ENCODE results near the gene KRTAP4-4.
"Not testable (repeated sequence)": the region's sequence is repeated elsewhere in the genome, so short reads cannot be mapped to it uniquely, and the experiment has no call there.

- not testable (repeated sequence) for TF ChIP-seq TAF1 (IDR thresholded peaks at IDR 0.05; ENCODE audit: borderline replicate concordance, low read depth, low read length); RAD51 (IDR thresholded peaks at IDR 0.05); CEBPZ (IDR thresholded peaks at IDR 0.05; ENCODE audit: low read depth, low read length); CBX5 (IDR thresholded peaks at IDR 0.05; ENCODE audit: low read depth); GABPA (IDR thresholded peaks at IDR 0.05; ENCODE audit: low read depth); MLLT1 (IDR thresholded peaks at IDR 0.05); ETV6 (conservative IDR thresholded peaks at IDR 0.05 in 1 of 2, IDR thresholded peaks at IDR 0.05 in 1 of 2; ENCODE audit: borderline replicate concordance in 1 of 2, low read depth in 1 of 2); HDGF (IDR thresholded peaks at IDR 0.05); ZBTB11 (CRISPR knock-in tag; IDR thresholded peaks at IDR 0.05); IKZF1 (conservative IDR thresholded peaks at IDR 0.05)
Observed at GRCh38 chr17:41139865-41140264, 20.7 kb downstream of the KRTAP4-4 start.
